HG02798 (cell line): ENCODE data around the gene ZNF333.
"Not testable (repeated sequence)": the region's sequence is repeated elsewhere in the genome, so short reads cannot be mapped to it uniquely, and the experiment has no call there.

Experiments used
- ATAC-seq: cut with Tn5 transposase; IDR thresholded peaks from one replicate; pipeline ENCODE4 v1.9.1; 2021; ENCODE audit warnings: mild to moderate bottlenecking; ENCODE audit not compliant: unreplicated experiment, poor library complexity

The ZNF333 gene

GRCh38 chr19:14695471-14695870, 5.6 kb downstream of the ZNF333 start:
- no peak for ATAC-seq

GRCh38 chr19:14699641-14700040, 9.8 kb downstream of the ZNF333 start:
- ATAC-seq, result no peak

- no peak for ATAC-seq
Observed at GRCh38 chr19:14700711-14701375, 11.0 kb downstream of the ZNF333 start.

GRCh38 chr19:14703833-14704232, 14.0 kb downstream of the ZNF333 start:
- no peak for ATAC-seq

GRCh38 chr19:14704450-14704849, 14.6 kb downstream of the ZNF333 start:
- no peak for ATAC-seq

GRCh38 chr19:14715841-14716240, 26.0 kb downstream of the ZNF333 start:
- ATAC-seq, result no peak

- no peak for ATAC-seq
Observed at GRCh38 chr19:14718522-14719116, 28.8 kb downstream of the ZNF333 start.

- ATAC-seq, result no peak
Observed at GRCh38 chr19:14719162-14719561, 29.3 kb downstream of the ZNF333 start.

- ATAC-seq, result no peak
Observed at GRCh38 chr19:14722127-14722526, 32.3 kb downstream of the ZNF333 start.

GRCh38 chr19:14728595-14728994, 38.7 kb downstream of the ZNF333 start:
- ATAC-seq, result no peak

GRCh38 chr19:14731200-14731599, 41.4 kb downstream of the ZNF333 start:
- no peak for ATAC-seq

GRCh38 chr19:14732510-14732909, 42.7 kb downstream of the ZNF333 start:
- ATAC-seq, result no peak

- ATAC-seq, result no peak
Observed at GRCh38 chr19:14733574-14733973, 43.7 kb downstream of the ZNF333 start.

- ATAC-seq, result no peak
Observed at GRCh38 chr19:14735915-14736314, 46.1 kb downstream of the ZNF333 start.

- no peak for ATAC-seq
Observed at GRCh38 chr19:14746886-14747285, 57.0 kb downstream of the ZNF333 start.

- no peak for ATAC-seq
Observed at GRCh38 chr19:14748601-14749000, 58.8 kb downstream of the ZNF333 start.

GRCh38 chr19:14758816-14759215, 69.0 kb downstream of the ZNF333 start:
- no peak for ATAC-seq

- no peak for ATAC-seq
Observed at GRCh38 chr19:14761607-14762006, 71.8 kb downstream of the ZNF333 start.

- ATAC-seq, result no peak
Observed at GRCh38 chr19:14762111-14762510, 72.3 kb downstream of the ZNF333 start.

GRCh38 chr19:14763497-14764145, 73.8 kb downstream of the ZNF333 start:
- no peak for ATAC-seq

- ATAC-seq, result no peak
Observed at GRCh38 chr19:14764401-14764800, 74.6 kb downstream of the ZNF333 start.

GRCh38 chr19:14765403-14765802, 75.6 kb downstream of the ZNF333 start:
- ATAC-seq, result not testable (repeated sequence)
